ENCODE measurements around the gene SOX5.
"Not testable (repeated sequence)": the region's sequence is repeated elsewhere in the genome, so short reads cannot be mapped to it uniquely, and the experiment has no call there.

Gene SOX5

GRCh38 chr12:23540572-23540971 is 408.9 kb downstream of the SOX5 start:
- DNase-seq (ENCODE audit: low spot score): no peak

DNA sequence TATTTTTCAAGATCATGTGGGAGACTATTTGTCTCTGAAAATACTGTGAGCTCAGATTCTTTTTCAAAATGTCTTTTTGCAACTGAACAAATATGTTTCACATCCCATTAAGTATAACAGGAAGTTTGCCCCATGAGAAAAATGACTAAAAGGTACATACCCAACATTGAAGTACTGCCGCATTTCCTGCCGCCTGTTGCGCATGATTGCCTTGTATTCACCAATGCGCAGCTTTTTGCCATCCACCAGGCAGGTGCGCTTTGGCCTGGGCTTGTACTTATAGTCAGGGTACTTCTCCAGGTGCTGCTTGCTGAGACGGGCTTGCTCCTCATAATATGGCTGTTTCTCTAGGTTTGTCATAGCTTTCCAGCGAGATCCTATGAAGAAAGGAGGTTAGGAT is 413.2 kb downstream of the SOX5 start:
- no peak for DNase-seq (ENCODE audit: low spot score)

DNA sequence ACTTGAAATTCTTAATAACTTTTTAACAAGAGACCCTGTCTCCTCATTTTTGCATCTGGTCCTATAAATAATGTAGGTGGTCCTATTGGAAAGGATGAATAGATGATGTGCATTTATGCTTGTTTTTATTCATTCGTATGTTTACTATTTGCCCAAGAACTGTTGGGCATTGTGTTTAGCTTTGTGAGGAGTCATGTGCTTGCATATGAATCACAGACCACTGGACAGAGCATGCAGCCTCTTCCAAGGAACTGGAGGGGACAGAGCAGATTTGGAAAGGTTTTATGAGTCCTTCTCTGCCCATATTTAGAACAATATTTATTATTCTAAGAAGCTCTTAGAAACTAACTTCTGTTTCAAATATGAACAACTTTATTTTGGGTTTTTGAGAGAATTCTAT is 414.0 kb downstream of the SOX5 start:
- DNase-seq (ENCODE audit: low spot score): no peak

DNA sequence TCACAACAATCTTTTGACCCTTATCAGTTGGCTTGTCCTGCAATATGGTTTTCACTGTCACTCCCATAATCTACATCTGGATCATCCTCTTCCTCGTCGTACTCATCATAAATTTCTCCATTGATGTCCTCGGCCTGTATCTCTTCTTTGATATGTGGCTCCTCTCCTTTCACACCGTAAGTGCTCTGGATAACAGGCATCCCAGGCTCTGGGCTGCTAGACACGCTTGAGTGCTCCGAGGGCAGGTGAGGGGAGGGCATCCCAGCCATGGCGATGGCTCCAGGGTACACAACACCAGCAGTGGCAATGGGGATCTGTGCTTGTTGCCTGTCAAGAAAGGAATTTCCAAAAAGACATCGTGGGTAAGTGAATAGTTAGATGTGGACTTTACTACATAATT is 415.3 kb downstream of the SOX5 start:
- no peak for DNase-seq (ENCODE audit: low spot score)

DNA sequence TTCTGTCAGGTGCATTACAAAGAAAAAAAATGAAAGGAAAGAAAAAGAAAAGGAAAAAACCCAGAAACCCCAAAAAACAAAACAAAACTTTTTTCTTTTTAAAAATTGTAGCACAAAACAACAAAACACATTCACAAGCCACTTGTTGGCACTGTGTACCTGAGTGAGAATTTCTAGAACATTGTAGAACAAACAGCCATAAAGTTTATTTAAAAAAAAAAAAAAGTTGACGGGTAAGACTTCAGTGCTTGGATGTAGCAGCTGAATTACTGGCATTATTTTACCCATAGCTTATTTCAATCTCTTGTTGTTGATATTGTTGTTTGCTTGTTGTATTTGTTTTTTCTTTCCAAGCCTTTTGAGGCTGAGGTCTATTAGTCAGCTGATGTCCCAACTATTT is 415.8 kb downstream of the SOX5 start:
- no peak for DNase-seq (ENCODE audit: low spot score)

DNA sequence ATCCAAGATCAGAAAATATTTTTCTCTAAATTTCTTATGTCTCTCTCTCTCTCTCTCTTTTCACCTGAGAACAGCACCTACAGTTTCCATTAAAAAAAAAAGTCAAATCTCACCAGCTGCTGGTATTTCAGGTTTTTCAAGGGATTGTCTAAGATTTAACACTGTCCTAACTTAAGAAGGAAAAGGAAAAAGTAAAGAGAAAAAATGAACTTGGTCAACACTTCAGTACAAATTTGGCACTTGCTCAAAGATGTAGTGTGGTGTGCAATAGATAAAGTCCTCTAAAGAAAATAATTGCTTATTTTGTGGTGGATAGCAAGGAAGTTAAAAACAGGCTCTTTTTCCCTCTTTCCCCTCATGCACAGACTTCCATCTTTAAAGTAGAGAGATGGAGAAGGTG is 416.2 kb downstream of the SOX5 start:
- no peak for DNase-seq (ENCODE audit: low spot score)

DNA sequence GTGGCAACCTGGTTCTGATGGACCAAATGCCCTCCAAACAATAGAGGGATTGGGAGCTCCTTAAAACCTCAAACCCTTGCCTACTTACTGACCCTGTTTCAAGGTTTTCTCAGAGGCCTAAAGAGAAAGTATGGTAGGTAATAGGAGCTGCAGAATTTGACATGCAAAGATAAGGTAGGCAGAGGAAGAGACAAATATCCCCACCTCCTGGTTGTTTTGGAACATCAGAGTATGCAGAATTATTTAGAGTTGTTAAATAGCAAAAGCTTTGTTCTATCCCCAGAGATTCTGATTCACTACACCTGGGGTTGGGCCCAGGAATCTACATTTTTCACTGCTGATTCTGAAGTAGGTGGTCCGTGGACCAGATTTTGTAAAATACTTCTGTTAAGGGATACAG is 421.2 kb downstream of the SOX5 start:
- DNase-seq (ENCODE audit: low spot score): no peak

- DNase-seq (ENCODE audit: low spot score): no peak
These were observed 423.9 kb downstream of the SOX5 start for GRCh38 chr12:23525450-23526072.

GRCh38 chr12:23523339-23523738 is 426.1 kb downstream of the SOX5 start:
- no peak for DNase-seq (ENCODE audit: low spot score)

- not testable (repeated sequence) for DNase-seq (ENCODE audit: low spot score)
These were observed 430.0 kb downstream of the SOX5 start for GRCh38 chr12:23519444-23519843.

- DNase-seq (ENCODE audit: low spot score): not testable (repeated sequence)
These were observed 433.7 kb downstream of the SOX5 start for GRCh38 chr12:23515785-23516184.

GRCh38 chr12:23510484-23510883 is 439.0 kb downstream of the SOX5 start:
- no peak for DNase-seq (ENCODE audit: low spot score)

GRCh38 chr12:23509832-23510231 is 439.6 kb downstream of the SOX5 start:
- DNase-seq (ENCODE audit: low spot score): not testable (repeated sequence)

- not testable (repeated sequence) for DNase-seq (ENCODE audit: low spot score)
These were observed 441.7 kb downstream of the SOX5 start for GRCh38 chr12:23507785-23508184.

GRCh38 chr12:23505736-23506135 is 443.7 kb downstream of the SOX5 start:
- not testable (repeated sequence) for DNase-seq (ENCODE audit: low spot score)

DNA sequence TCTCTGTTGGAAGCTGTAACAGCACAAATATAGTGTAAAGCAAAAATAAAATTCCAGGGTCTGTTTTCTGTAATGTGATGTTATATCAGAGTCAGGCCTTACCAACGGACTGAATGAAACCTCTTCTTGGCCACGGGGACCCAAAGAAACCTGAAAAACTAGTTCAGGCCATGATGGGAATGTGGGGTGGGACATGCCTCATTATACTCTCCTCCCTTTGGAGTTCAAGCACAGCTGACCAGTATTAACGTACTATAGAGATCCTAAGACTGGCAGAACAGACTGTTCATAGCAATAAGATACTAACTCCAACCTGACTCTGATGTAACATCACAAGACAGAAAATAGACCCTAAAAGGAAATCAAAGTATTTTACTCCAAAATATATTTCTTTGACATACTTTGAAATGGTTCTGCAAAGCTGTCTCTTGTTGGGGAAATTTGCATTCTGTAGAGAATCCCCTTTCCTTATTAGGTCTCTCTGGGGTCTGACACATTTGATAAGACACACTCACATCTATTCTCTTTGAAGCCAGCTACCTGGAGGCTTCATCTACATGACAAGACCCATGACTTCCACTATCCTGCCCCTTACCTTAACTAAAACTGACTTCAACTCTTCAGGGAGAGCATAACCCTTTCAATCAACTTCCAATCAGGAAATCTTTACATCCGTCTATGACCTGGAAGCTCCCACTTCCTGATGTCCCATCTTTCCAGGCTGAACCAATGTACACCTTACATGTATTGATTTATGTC is 444.6 kb downstream of the SOX5 start:
- DNase-seq (ENCODE audit: low spot score): no peak

DNA sequence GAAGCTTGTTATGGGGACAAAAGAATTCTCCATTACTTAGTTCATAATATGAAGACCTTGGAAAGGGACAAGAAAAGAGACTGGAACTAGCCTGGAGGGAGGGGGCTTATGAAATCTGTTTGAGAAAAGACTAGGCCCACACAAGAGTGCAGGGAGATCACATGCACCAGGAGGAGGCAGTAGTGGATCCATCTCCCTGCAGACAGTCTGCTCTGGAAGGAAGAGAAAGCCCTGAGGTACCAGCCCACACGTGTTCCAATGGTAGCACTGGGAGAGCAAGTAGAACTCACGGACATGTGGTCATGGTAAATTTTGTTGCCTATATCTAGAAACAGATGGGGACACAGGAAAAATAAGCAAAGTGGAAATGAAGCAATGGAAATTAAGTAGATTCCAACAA is 445.4 kb downstream of the SOX5 start:
- no peak for DNase-seq (ENCODE audit: low spot score)

DNA sequence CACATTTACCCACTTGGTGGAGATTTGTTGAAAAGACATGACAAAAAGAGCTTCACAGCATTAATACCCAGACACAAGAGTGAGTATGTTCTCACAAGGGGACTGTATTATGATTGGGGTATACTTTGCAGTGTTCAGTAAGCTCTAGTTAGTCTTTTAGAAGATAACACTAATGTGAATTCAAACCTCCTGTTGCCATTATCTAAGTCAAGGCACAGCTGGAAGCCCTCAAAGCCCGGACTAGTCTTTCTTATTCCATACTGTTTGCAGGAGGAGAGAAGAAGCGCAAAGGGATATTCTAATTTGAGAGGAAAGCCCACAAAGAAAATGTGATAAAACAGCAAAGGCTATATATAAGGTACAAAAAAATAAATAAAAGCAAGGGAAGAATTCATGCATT is 445.9 kb downstream of the SOX5 start:
- DNase-seq (ENCODE audit: low spot score): no peak

GRCh38 chr12:23502259-23502658 is 447.2 kb downstream of the SOX5 start:
- no peak for DNase-seq (ENCODE audit: low spot score)

- no peak for DNase-seq (ENCODE audit: low spot score)
These were observed 454.0 kb downstream of the SOX5 start for GRCh38 chr12:23495472-23495871.

- no peak for DNase-seq (ENCODE audit: low spot score)
These were observed 455.8 kb downstream of the SOX5 start for GRCh38 chr12:23493672-23494071.

DNA sequence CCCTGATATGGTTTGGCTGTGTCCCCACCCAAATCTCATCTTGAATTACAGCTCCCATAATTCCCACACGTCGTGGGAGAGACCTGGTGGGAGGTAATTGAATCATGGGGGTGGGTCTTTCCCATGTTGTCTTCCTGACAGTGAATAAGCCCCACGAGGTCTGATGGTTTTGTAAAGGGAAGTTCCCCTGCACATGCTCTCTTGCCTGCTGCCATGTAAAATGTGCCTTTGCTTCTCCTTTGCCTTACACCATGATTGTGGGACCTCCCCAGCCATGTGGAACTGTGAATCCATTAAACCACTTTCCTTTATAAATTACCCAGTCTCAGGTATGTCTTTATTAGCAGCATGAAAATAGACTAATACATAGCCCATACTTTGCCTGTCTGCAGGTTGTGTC is 458.4 kb downstream of the SOX5 start:
- not testable (repeated sequence) for DNase-seq (ENCODE audit: low spot score)

GRCh38 chr12:23488130-23488529 is 461.3 kb downstream of the SOX5 start:
- no peak for DNase-seq (ENCODE audit: low spot score)

DNA sequence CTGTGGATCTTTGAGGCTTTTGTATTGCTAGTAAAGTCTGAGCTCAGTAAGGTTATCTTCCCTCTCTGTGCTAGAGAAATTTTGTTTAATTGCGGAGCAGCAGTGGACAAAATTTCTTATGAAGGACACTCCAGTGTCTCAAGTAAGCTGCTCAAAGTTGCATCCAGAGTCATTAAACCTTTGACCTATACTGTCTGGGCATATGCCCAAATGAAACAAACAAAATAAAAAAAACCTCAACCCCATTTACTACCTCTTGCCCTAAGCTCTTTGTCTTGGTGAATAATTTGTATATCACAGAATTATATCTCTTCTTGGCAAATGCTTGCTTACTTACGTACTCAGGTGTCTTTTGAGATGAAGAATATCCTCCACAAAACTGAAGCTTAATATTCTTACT is 465.2 kb downstream of the SOX5 start:
- DNase-seq (ENCODE audit: low spot score): no peak
